AG09309 (cell line): Measurements from ENCODE around the gene EPHB2.

Experiments
- DNase-seq: peaks from one replicate; pipeline ENCODE4 v3.0.0-alpha.2; 2010; ENCODE audit warnings: low read depth
- H3K4me3 ChIP-seq: 2 replicates; pipeline ENCODE4 v1.5.1; 2011; ENCODE audit warnings: mild to moderate bottlenecking, low read depth, low read length, moderate library complexity; ENCODE audit not compliant: control insufficient read depth
- TF ChIP-seq, protein P1 (sequence below): IDR thresholded peaks from 2 replicates; pipeline ENCODE4 v1.5.1; 2011; ENCODE audit warnings: mild to moderate bottlenecking, low read depth, low read length, inconsistent platforms; ENCODE audit not compliant: insufficient read depth, control insufficient read depth; ENCODE audit errors: missing control alignments

The EPHB2 gene

DNA sequence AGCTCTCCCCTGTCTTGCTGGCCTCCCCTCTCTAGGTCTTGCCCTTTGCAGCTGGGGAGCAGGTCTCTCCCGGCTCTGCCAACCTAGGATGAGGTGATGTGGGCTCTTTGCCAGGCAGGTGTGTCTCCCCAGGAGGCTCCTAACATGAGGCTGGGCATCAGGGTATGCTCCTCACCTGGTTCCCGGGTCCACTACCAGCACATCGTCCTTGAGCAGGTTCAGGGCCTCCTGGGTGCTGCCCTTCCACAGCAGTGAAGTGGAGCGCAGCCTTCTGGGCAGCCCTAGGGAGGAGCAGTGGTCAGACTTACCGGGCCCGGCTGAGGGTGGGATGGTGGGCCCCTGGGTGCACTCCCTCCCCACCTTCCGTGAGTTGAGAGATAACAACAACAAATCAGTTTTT lies 244.5 kb downstream of the EPHB2 start:
- TF ChIP-seq, protein P1, sequence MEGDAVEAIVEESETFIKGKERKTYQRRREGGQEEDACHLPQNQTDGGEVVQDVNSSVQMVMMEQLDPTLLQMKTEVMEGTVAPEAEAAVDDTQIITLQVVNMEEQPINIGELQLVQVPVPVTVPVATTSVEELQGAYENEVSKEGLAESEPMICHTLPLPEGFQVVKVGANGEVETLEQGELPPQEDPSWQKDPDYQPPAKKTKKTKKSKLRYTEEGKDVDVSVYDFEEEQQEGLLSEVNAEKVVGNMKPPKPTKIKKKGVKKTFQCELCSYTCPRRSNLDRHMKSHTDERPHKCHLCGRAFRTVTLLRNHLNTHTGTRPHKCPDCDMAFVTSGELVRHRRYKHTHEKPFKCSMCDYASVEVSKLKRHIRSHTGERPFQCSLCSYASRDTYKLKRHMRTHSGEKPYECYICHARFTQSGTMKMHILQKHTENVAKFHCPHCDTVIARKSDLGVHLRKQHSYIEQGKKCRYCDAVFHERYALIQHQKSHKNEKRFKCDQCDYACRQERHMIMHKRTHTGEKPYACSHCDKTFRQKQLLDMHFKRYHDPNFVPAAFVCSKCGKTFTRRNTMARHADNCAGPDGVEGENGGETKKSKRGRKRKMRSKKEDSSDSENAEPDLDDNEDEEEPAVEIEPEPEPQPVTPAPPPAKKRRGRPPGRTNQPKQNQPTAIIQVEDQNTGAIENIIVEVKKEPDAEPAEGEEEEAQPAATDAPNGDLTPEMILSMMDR, result no peak
- H3K4me3 ChIP-seq, result no peak overlapping the region
- DNase-seq, result no peak

DNA sequence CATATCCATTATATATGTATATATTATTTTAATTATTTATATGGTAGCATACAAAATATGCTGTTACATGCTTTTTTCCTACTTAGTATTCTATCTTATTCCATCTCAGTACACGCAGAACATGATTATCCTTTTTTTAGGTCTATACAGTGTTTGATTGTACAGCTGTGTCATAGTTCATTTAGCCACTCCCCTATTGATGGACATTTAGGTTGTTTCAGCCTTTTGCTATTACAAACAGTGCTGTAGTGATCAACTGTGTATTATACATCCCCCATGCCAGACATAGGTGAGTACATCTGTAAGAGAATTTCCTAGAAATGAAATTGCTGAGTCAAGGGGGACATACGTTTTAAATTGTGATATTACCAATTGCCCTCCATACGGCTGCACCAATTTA lies 246.4 kb downstream of the EPHB2 start:
- H3K4me3 ChIP-seq, result no peak overlapping the region
- TF ChIP-seq, protein P1, result no peak
- DNase-seq, result no peak

DNA sequence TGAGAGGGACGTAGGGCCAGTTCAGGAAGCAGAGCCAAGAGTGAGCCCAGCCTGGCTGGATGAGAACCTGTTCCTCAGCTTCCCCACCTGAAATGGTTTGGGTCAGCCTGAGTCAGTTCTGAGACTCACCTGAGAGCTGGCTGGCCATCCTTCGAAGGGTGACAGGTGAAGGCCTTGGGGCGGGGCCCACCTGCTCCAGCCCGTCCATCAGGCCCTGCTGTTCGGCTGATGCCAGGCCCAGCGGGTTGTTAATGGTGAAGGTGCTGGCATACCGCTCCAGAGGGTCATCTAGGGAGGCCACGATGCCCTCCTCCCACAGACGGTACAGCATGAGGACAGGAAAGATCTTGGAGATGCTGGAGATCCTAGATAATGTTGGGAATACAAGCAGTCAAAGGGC lies 247.9 kb downstream of the EPHB2 start:
- DNase-seq, result no peak

DNA sequence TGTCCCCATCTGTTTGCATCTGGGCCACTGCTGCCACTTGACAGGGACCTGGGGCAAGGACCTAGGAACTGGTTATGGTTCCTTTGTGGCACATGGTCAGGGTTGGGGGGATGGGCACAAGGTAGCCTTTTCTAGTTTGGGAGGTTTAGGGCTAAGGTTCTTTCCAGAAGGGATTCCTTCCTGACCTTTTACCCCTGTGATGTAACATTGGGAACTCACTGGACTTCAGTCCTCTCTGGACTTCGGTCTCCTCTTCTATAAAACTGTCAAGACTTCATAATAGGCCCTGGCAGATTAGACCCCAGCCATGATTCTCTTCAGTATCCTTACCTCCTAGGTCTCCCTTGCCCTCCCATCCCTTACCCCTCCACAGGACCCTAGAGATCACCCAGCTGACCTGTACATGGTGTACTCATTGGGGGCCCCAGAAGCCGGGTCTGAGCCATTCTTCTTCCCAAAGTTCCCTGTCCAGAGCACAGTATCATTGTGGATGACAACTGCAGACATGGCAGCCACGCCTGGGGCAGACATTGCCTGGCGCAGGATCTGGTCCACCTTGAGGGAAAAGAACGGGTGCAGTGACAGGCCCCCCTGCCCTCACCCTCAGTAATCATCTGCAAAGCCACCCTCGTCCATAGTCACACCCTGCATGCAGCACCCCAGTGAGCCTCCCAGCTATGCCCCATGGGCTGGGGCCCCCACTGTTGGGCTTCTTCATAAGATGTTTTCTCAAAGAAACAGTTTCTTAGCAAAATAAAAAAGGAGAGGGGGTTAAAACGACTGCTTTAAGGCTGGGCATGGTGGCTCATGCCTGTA lies 249.1 kb downstream of the EPHB2 start:
- H3K4me3 ChIP-seq, result no peak overlapping the region
- TF ChIP-seq, protein P1, result no peak
- DNase-seq, result no peak

More for the DNA sequence above, 247.9 kb downstream of the EPHB2 start:
- TF ChIP-seq, protein P1, result no peak
- no peak overlapping the region for H3K4me3 ChIP-seq

DNA sequence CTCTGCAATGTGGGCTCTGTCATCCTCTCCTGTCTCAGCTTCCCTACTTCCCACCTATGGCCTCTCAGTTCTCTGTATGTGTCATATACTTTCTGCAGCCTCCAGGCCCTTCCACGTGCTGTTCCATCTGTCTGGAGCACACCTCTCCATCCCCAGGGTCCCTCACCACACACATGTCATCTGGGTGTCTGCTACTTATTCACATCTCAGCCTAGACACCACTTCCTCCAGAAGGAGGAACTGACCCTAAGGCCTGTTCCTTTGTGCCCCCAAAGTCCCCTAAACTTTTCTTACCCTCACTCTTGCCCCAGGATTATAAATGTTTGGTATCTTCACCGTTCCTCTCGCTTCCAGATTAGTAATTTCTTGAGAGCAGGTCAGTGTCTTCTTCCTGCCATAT lies 251.9 kb downstream of the EPHB2 start:
- no peak overlapping the region for H3K4me3 ChIP-seq
- TF ChIP-seq, protein P1, result no peak
- DNase-seq, result no peak

DNA sequence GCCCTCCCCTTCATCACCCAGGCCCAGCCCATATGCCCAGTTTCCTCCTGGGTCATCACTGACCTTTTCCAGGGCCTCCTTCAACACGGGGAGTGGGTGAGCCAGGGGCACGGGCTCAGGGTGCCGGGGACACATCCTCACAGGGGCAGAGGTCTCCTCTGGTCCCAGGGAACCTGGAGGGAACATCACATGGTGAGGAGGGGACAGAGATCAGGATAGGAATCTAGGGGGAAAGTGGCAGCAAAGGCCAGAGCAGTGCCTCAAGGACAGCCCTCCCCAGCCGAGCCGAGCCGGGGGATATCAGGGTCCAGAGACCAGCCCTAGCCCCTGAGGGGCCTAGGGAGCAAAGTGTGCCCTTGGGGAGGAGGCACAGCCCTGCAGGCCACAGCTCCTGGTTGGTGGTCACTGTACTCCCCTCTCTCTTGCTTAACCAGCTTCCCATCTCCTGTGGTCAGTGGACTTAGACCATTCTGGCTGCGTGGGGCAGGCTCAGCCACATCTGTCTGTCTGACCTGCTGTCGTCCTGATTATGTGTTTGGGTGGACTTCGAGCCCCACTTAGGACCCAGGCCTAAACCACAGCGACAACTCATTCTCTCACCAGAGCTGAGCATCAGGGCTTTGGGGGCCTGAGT lies 252.5 kb downstream of the EPHB2 start:
- DNase-seq, result no peak
- TF ChIP-seq, protein P1, result no peak
- no peak overlapping the region for H3K4me3 ChIP-seq
